GM23248 (cell line): ENCODE results near the gene C1orf167. TPM values are rescaled to one million over a fixed set of nuclear protein-coding genes. Genes with fewer than 3 reads are reported as not detected.

Experiments
- DNase-seq: peaks from one replicate; pipeline ENCODE4 v3.0.0-alpha.2; 2015
- H2AFZ ChIP-seq: fragments of 200-600 bp; sonication (generic); 2 replicates; pipeline ENCODE4 v1.6.1; 2016; ENCODE audit warnings: antibody characterized with exemption
- H3F3A ChIP-seq: fragments of 200-600 bp; sonication (generic); 2 replicates; pipeline ENCODE4 v1.6.1; 2016; ENCODE audit warnings: mild to moderate bottlenecking, antibody characterized with exemption, mixed run types; ENCODE audit not compliant: insufficient read depth
- H3K27ac ChIP-seq: fragments of 200-600 bp; sonication (generic); 2 replicates; pipeline ENCODE4 v1.5.1; 2016; ENCODE audit warnings: mild to moderate bottlenecking
- H3K27me3 ChIP-seq: fragments of 200-600 bp; sonication (generic); replicated peaks from 2 replicates; pipeline ENCODE4 v1.6.1; 2016; ENCODE audit warnings: mild to moderate bottlenecking; ENCODE audit not compliant: insufficient read depth
- H3K36me3 ChIP-seq: fragments of 200-600 bp; sonication (generic); 2 replicates; pipeline ENCODE4 v1.6.1; 2016; ENCODE audit warnings: low read depth, mild to moderate bottlenecking
- H3K4me1 ChIP-seq: fragments of 200-600 bp; sonication (generic); 2 replicates; pipeline ENCODE4 v1.6.1; 2016; ENCODE audit warnings: mild to moderate bottlenecking; ENCODE audit not compliant: insufficient read depth
- H3K4me2 ChIP-seq: fragments of 200-600 bp; sonication (generic); one replicate; pipeline ENCODE4 v1.6.1; 2016; ENCODE audit warnings: mild to moderate bottlenecking; ENCODE audit not compliant: unreplicated experiment
- H3K4me3 ChIP-seq: fragments of 200-600 bp; sonication (generic); 2 replicates; pipeline ENCODE4 v1.5.1; 2016; ENCODE audit warnings: mild to moderate bottlenecking
- H3K79me2 ChIP-seq: fragments of 200-600 bp; sonication (generic); 2 replicates; pipeline ENCODE4 v1.6.1; 2016; ENCODE audit warnings: mild to moderate bottlenecking; ENCODE audit not compliant: insufficient read depth
- H3K9ac ChIP-seq: fragments of 200-600 bp; sonication (generic); 2 replicates; pipeline ENCODE4 v1.6.1; 2016; ENCODE audit warnings: mild to moderate bottlenecking
- H3K9me2 ChIP-seq: fragments of 200-600 bp; sonication (generic); 2 replicates; pipeline ENCODE4 v1.6.1; 2016; ENCODE audit warnings: mixed run types, mild to moderate bottlenecking, moderate library complexity; ENCODE audit not compliant: insufficient read depth
- H3K9me3 ChIP-seq: fragments of 200-600 bp; sonication (generic); one replicate; pipeline ENCODE4 v1.6.1; 2017; ENCODE audit warnings: low read depth
- H4K20me1 ChIP-seq: fragments of 200-600 bp; sonication (generic); 2 replicates; pipeline ENCODE4 v1.6.0; 2016; ENCODE audit not compliant: insufficient read depth
- EZH2 ChIP-seq: fragments of 200-600 bp; sonication (generic); IDR thresholded peaks from 2 replicates; pipeline ENCODE4 v1.6.1; 2018; ENCODE audit warnings: antibody characterized with exemption, mild to moderate bottlenecking; ENCODE audit not compliant: insufficient read depth, poor library complexity, severe bottlenecking
- EZH2phosphoT487 ChIP-seq: fragments of 200-600 bp; sonication (generic); IDR thresholded peaks from 2 replicates; pipeline ENCODE4 v1.6.1; 2018; ENCODE audit warnings: antibody characterized with exemption, moderate library complexity, mild to moderate bottlenecking, low read depth; ENCODE audit not compliant: insufficient read depth
- WGBS, 2 experiments: methylation state at CpG; one replicate each; pipeline ENCODE4 v1.1.6; 2015 to 2017; ENCODE audit warnings: low lambda C conversion rate in 2 of 2, low coverage in 1 of 2; ENCODE audit errors: missing lambda C conversion rate in 2 of 2; 5-methylcytosine and 5-hydroxymethylcytosine counted together
- in situ Hi-C: fragments of 300-500 bp; cut with MboI; formaldehyde crosslinking; loops from 2 replicates; pipeline ENCODE4 v1.15.0; 2020
- polyA plus RNA-seq: library from polyadenylated mRNA; unstranded; fragments of >200 nt; fragmentation: Nextera tagmentation; extraction: Ambion mirVana; gene quantifications from 2 replicates; pipeline ENCODE4 v1.2.1, GENCODE V29; 2016
- total RNA-seq: library from RNA; depleted of rRNA; stranded (reverse); fragments of >200 nt; shearing (Covaris generic); gene quantifications from 2 replicates; pipeline ENCODE4 v1.2.3, GENCODE V29; 2014

C1orf167 gene
- total and polyA plus RNA-seq, 2 experiments from 2014 or later = 0.43 TPM; not detected in 1

GRCh38 chr1:11771481-11772043 is 9.6 kb downstream of the C1orf167 start:
- no peak overlapping the region for H3K4me3 ChIP-seq
- in situ Hi-C loops = no loop called here
- H3K4me2 ChIP-seq = no peak overlapping the region
- no peaks in the 10 kb centered on the region for H3K36me3 ChIP-seq
- H4K20me1 ChIP-seq = no peaks in the 10 kb centered on the region
- TF ChIP-seq EZH2 (no peak), EZH2phosphoT487 (no peak)
- no peak overlapping the region for H2AFZ ChIP-seq
- no peak overlapping the region for H3K9ac ChIP-seq
- H3K9me2 ChIP-seq = no peaks in the 10 kb centered on the region
- H3F3A ChIP-seq = no peaks in the 10 kb centered on the region
- H3K9me3 ChIP-seq = no peaks in the 10 kb centered on the region
- H3K27me3 ChIP-seq = no peaks in the 10 kb centered on the region
- no peaks in the 10 kb centered on the region for H3K79me2 ChIP-seq
- no peak overlapping the region for H3K27ac ChIP-seq
- WGBS, 2 experiments = 63 to 69% methylated on average over 11 of the region's 11 CpGs
- H3K4me1 ChIP-seq = no peaks in the 10 kb centered on the region
- no peak for DNase-seq

DNA sequence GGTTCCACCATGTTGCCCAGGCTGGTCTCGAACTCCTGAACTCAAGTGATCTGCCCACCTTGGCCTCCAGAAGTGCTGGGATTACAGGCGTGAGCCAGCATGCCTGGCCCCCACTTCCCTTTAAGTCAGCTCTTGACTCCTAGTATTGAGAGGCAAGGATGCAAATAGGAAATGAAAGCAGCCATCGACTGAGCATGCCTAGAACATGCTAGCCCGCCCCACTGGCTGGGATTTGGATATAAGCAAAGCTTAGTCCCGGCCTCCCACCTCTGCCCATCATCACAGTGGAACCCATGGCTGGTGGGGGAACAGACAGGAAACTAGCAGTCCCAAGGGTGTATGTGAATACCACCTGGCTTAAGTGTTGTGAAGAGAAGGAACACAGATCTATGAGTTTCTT is 10.5 kb downstream of the C1orf167 start:
- no peaks in the 10 kb centered on the region for H3K36me3 ChIP-seq
- no peak overlapping the region for H3K27ac ChIP-seq
- H2AFZ ChIP-seq = no peak overlapping the region
- WGBS, 2 experiments = 44 to 47% methylated on average over 5 of the region's 5 CpGs
- no peaks in the 10 kb centered on the region for H3K79me2 ChIP-seq
- no peaks in the 10 kb centered on the region for H3K4me1 ChIP-seq
- DNase-seq = no peak
- H4K20me1 ChIP-seq = no peaks in the 10 kb centered on the region
- H3F3A ChIP-seq = no peaks in the 10 kb centered on the region
- no peaks in the 10 kb centered on the region for H3K9me3 ChIP-seq
- H3K27me3 ChIP-seq = no peaks in the 10 kb centered on the region
- no peak overlapping the region for H3K4me3 ChIP-seq
- in situ Hi-C loops = no loop called here
- H3K9me2 ChIP-seq = no peaks in the 10 kb centered on the region
- H3K4me2 ChIP-seq = no peak overlapping the region
- TF ChIP-seq EZH2 (no peak), EZH2phosphoT487 (no peak)
- no peak overlapping the region for H3K9ac ChIP-seq

DNA sequence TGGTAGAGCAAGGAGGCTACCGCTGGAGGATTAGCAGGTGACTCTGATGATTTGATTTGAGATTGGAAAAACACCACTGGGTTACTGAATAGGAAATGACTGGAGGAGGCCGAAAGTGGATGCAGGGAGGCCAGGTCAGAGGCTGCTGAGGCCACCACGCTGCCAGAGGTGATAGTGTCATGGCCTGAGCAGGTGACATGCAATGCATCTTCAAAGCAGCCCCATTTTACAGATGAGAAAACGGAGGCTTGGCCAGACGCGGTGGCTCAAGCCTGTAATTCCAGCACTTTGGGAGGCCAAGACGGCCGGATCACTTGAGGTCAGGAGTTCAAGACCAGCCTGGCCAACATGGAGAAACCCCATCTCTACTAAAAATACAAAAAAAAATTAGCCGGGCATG is 12.8 kb downstream of the C1orf167 start:
- no peak for DNase-seq
- no peaks in the 10 kb centered on the region for H3K4me1 ChIP-seq

GRCh38 chr1:11777658-11778322 is 15.8 kb downstream of the C1orf167 start:
- WGBS, 2 experiments = 83 to 94% methylated on average over 8 of the region's 8 CpGs
- in situ Hi-C loops = no loop called here

More for the DNA sequence above, 12.8 kb downstream of the C1orf167 start:
- no peak overlapping the region for H3K27ac ChIP-seq
- no peaks in the 10 kb centered on the region for H3K9me2 ChIP-seq
- TF ChIP-seq EZH2phosphoT487 = no peak
- TF ChIP-seq EZH2 = no peak
- no peaks in the 10 kb centered on the region for H4K20me1 ChIP-seq
- H3K4me2 ChIP-seq = no peak overlapping the region
- no peaks in the 10 kb centered on the region for H3K36me3 ChIP-seq
- H3F3A ChIP-seq = no peaks in the 10 kb centered on the region
- no peaks in the 10 kb centered on the region for H3K9me3 ChIP-seq
- in situ Hi-C loops = no loop called here
- no peaks in the 10 kb centered on the region for H3K27me3 ChIP-seq
- no peak overlapping the region for H2AFZ ChIP-seq
- H3K9ac ChIP-seq = no peak overlapping the region
- no peak overlapping the region for H3K4me3 ChIP-seq
- no peaks in the 10 kb centered on the region for H3K79me2 ChIP-seq
- 72 to 75% methylated on average over 9 of the region's 9 CpGs for WGBS, 2 experiments

More at GRCh38 chr1:11777658-11778322, 15.8 kb downstream of the C1orf167 start:
- no peak overlapping the region for H3K4me2 ChIP-seq
- no peaks in the 10 kb centered on the region for H3K79me2 ChIP-seq
- H2AFZ ChIP-seq = no peak overlapping the region
- H3K27ac ChIP-seq = no peak overlapping the region
- no peaks in the 10 kb centered on the region for H3K9me2 ChIP-seq
- no peak overlapping the region for H3K9ac ChIP-seq
- H3F3A ChIP-seq = no peaks in the 10 kb centered on the region
- TF ChIP-seq EZH2 (no peak), EZH2phosphoT487 (no peak)
- no peaks in the 10 kb centered on the region for H3K36me3 ChIP-seq
- no peaks in the 10 kb centered on the region for H4K20me1 ChIP-seq
- H3K27me3 ChIP-seq = no peaks in the 10 kb centered on the region
- no peaks in the 10 kb centered on the region for H3K4me1 ChIP-seq
- DNase-seq = no peak
- no peak overlapping the region for H3K4me3 ChIP-seq
- no peaks in the 10 kb centered on the region for H3K9me3 ChIP-seq
